GM21786 (cell line): ENCODE data around the gene KIF5A.
"Not testable (repeated sequence)": the region's sequence is repeated elsewhere in the genome, so short reads cannot be mapped to it uniquely, and the experiment has no call there.

Experiments
- ATAC-seq: cut with Tn5 transposase; IDR thresholded peaks from one replicate; pipeline ENCODE4 v1.9.1; 2021; ENCODE audit not compliant: unreplicated experiment

KIF5A gene

GRCh38 chr12:57549909-57550640, at the start of gene KIF5A:
Gene KIF5A, plus strand, starts transcription at chr12:57550044. Its CDS starts 228 bp downstream, at chr12:57550272.
- ATAC-seq, result no peak

GRCh38 chr12:57500213-57500612, 49.6 kb upstream of the KIF5A start:
- no peak for ATAC-seq

GRCh38 chr12:57502311-57502969, 47.4 kb upstream of the KIF5A start:
- not testable (repeated sequence) for ATAC-seq

GRCh38 chr12:57506541-57506940, 43.3 kb upstream of the KIF5A start:
- not testable (repeated sequence) for ATAC-seq

GRCh38 chr12:57507796-57508195, 42.0 kb upstream of the KIF5A start:
- ATAC-seq, result not testable (repeated sequence)

- no peak for ATAC-seq
These were observed 38.7 kb upstream of the KIF5A start for GRCh38 chr12:57511161-57511560.

- ATAC-seq, result no peak
These were observed 38.1 kb upstream of the KIF5A start for GRCh38 chr12:57511588-57512325.

GRCh38 chr12:57512665-57513064, 37.2 kb upstream of the KIF5A start:
- ATAC-seq, result no peak

- no peak for ATAC-seq
These were observed 36.6 kb upstream of the KIF5A start for GRCh38 chr12:57513266-57513665.

- ATAC-seq, result not testable (repeated sequence)
These were observed 36.2 kb upstream of the KIF5A start for GRCh38 chr12:57513677-57514076.

- not testable (repeated sequence) for ATAC-seq
These were observed 35.6 kb upstream of the KIF5A start for GRCh38 chr12:57514246-57514645.

- no peak for ATAC-seq
These were observed 35.0 kb upstream of the KIF5A start for GRCh38 chr12:57514720-57515407.

GRCh38 chr12:57515408-57515933, 34.4 kb upstream of the KIF5A start:
- no peak for ATAC-seq

- no peak for ATAC-seq
These were observed 33.8 kb upstream of the KIF5A start for GRCh38 chr12:57515934-57516541.

- ATAC-seq, result no peak
These were observed 33.2 kb upstream of the KIF5A start for GRCh38 chr12:57516617-57517153.

GRCh38 chr12:57517187-57517586, 32.7 kb upstream of the KIF5A start:
- no peak for ATAC-seq

- ATAC-seq, result not testable (repeated sequence)
These were observed 32.1 kb upstream of the KIF5A start for GRCh38 chr12:57517718-57518117.

GRCh38 chr12:57518176-57518919, 31.5 kb upstream of the KIF5A start:
- no peak for ATAC-seq
